Left lung (tissue), 10 donors: ENCODE data around the gene TAS1R2. TPM values are rescaled to one million over a fixed set of nuclear protein-coding genes. Genes with fewer than 3 reads are reported as not detected.

ENCODE experiments used
- ATAC-seq: fragments of 200-7000 bp; cut with Tn5 transposase; one replicate; pipeline ENCODE4 v1.9.1; 2020; ENCODE audit warnings: moderate library complexity
- DNase-seq, 4 donors: peaks; one replicate each; pipeline ENCODE4 v3.0.0-alpha.2; 2013 to 2020
- H3K27ac ChIP-seq, 2 donors: fragments of 200-600 bp; sonication (generic) in 1 of 2; one replicate each; pipeline versions ENCODE4 v1.5.0 to v1.8.0; 2020 to 2021
- H3K27me3 ChIP-seq, 2 donors: fragments of 200-600 bp; sonication (generic) in 1 of 2; one replicate each; pipeline versions ENCODE4 v1.5.0 to v1.8.0; 2020 to 2021
- H3K36me3 ChIP-seq, 2 donors: fragments of 200-600 bp; sonication (generic) in 1 of 2; one replicate each; pipeline versions ENCODE4 v1.5.0 to v1.8.0; 2020 to 2021
- H3K4me1 ChIP-seq, 2 donors: fragments of 200-600 bp; one replicate each; pipeline ENCODE4 v1.8.0; 2021
- H3K4me3 ChIP-seq, 2 donors: fragments of 200-600 bp; sonication (generic) in 1 of 2; one replicate each; pipeline versions ENCODE4 v1.5.0 to v1.8.0; 2020 to 2021; ENCODE audit warnings: mild to moderate bottlenecking in 1 of 2
- H3K9me3 ChIP-seq, 2 donors: fragments of 200-600 bp; sonication (generic) in 1 of 2; one replicate each; pipeline versions ENCODE4 v1.5.0 to v1.8.0; 2020 to 2021
- CTCF ChIP-seq, 2 donors: fragments of 200-600 bp; sonication (generic) in 1 of 2; IDR thresholded peaks; one replicate each; pipeline versions ENCODE4 v1.5.0 to v1.8.0; 2021; ENCODE audit warnings: antibody characterized with exemption in 2 of 2
- intact Hi-C, 2 donors: fragments of 100-400 bp; cut with DNase I; formaldehyde crosslinking; loops; one replicate each; pipeline versions ENCODE4 v1.11.2 to v1.14.2; 2022
- polyA plus RNA-seq, 6 donors: library from polyadenylated mRNA; unstranded; fragments of 120-200 nt; gene quantifications; one replicate each; pipeline ENCODE4 v1.2.1, GENCODE V29; 2013; ENCODE audit not compliant: insufficient read length in 6 of 6
- total RNA-seq, 2 donors: library from RNA; stranded (reverse); fragmentation: NEBNext Ultra II Directional; extraction: Animal tissue kit (Norgen Biotek cat#: 25700); gene quantifications; one replicate each; pipeline ENCODE4 v1.2.1, GENCODE V29; 2021
- donor health status: DM: no; HTN: yes; CAD: no.
- donor health status: DM: no; HTN: no; CAD: no.

Gene TAS1R2
- total and polyA plus RNA-seq, 8 donors, result not detected

DNA sequence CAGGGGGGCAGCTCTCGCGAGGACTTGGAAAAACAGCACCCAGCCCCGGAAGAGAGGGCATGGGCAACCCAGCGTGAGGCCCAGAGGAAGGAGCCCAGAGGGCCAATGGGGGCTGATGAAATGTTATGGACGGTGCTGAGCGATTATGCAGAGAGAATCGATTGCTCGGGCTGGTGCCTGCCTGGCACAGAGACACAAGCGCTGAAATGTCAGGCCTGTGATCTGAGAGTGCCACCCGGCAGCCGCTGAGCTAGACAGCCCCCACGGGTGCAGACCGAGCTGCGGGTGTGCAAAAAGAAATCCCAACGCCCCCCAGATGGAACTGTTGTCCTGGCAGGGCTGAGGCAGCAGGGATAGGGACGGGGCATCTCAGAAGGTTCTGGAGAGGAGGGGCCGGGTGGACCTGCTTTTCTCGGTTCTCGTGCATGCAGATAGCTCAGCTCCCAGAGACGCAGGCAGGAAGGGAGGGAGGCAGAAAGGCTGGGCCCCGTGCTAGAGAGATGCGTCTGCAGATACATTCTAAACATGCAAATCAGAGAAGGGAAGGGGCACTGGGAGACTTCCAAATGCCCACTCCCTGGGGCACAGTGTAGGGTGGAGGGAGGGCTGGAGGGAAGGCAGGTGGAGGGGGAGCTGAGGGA lies 41.5 kb downstream of the TAS1R2 start:
- Histone ChIP-seq H3K27ac (no peak overlapping the region), H3K36me3 (no peaks in the 10 kb centered on the region), H3K4me1 (no peaks in the 10 kb centered on the region), H3K4me3 (no peak overlapping the region), H3K9me3 (no peaks in the 10 kb centered on the region), H3K27me3 (peaks cover 0 to 78% of the 10 kb centered on the region in 2 donors)
- intact Hi-C loops, result no loop called here
- no peak for TF ChIP-seq CTCF (IDR thresholded peaks at IDR 0.05)
- DNase-seq (no peak), ATAC-seq (no peak)

DNA sequence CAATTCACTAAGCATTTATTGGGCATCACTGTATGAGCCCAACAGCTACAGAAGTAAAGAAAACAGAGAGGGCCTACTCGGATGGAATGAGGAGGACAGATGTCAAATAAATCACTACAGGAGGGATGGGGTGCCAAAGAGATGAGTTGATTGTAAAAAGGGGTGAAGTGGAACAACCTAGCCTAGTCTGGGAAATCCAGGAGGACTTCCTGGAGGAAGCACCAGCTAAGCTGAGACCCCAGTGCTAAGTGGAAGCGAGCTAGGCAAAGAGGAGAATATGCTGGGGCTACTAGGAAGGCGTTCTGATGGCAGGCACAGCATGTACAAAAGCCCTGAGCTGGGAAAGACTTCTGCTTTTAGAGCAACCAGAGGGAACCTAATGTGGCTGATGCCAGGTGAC lies 42.1 kb downstream of the TAS1R2 start:
- no peak for DNase-seq
- Histone ChIP-seq H3K36me3 (no peaks in the 10 kb centered on the region), H3K4me3 (no peak overlapping the region), H3K27me3 (peaks cover 0 to 78% of the 10 kb centered on the region in 2 donors), H3K4me1 (no peaks in the 10 kb centered on the region), H3K27ac (no peak overlapping the region), H3K9me3 (no peaks in the 10 kb centered on the region)
- ATAC-seq, result no peak
- intact Hi-C loops, result no loop called here
- TF ChIP-seq CTCF (IDR thresholded peaks at IDR 0.05), result no peak

GRCh38 chr1:18816808-18817207 lies 42.7 kb downstream of the TAS1R2 start:
- ATAC-seq, result no peak
- Histone ChIP-seq H3K4me1 (no peaks in the 10 kb centered on the region), H3K4me3 (no peak overlapping the region), H3K9me3 (no peaks in the 10 kb centered on the region), H3K27ac (no peak overlapping the region), H3K36me3 (no peaks in the 10 kb centered on the region), H3K27me3 (peaks cover 0 to 78% of the 10 kb centered on the region in 2 donors)
- DNase-seq, result no peak
- TF ChIP-seq CTCF (IDR thresholded peaks at IDR 0.05), result no peak
- intact Hi-C loops, result no loop called here

- Histone ChIP-seq H3K4me3 (no peak overlapping the region), H3K4me1 (no peaks in the 10 kb centered on the region), H3K27me3 (peaks cover 0 to 61% of the 10 kb centered on the region in 2 donors), H3K27ac (no peak overlapping the region), H3K36me3 (no peaks in the 10 kb centered on the region), H3K9me3 (no peaks in the 10 kb centered on the region)
- intact Hi-C loops, result no loop called here
- ATAC-seq, result no peak
- TF ChIP-seq CTCF (IDR thresholded peaks at IDR 0.05), result no peak
- DNase-seq, result no peak
These were observed 44.5 kb downstream of the TAS1R2 start for GRCh38 chr1:18814874-18815531.

DNA sequence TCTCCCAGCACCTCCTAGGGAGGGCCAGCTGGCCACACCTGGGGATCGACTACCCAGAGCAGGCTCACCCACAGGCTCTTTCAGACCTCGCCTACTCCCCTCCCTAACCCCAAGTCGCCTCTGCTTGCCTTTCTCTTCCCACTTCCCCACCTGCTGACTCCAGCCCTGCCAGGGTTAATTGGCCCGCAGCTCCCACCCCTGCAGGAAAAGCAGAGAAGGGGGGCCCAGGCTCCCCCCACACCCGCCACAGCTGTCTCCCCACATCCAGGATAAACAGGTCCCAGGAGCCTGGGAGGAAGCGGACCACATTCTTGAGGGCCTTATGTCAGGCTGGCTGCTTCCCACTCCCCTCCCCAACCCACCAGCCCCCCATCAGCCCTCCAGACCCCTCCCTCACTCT lies 45.0 kb downstream of the TAS1R2 start:
- intact Hi-C loops, result no loop called here
- peaks cover 0 to 56% of the 10 kb centered on the region in 2 donors for H3K27me3 ChIP-seq
- no peak overlapping the region for H3K27ac ChIP-seq
- no peaks in the 10 kb centered on the region for H3K9me3 ChIP-seq
- H3K4me1 ChIP-seq, result no peaks in the 10 kb centered on the region
- no peak overlapping the region for H3K4me3 ChIP-seq
- no peaks in the 10 kb centered on the region for H3K36me3 ChIP-seq
- no peak for DNase-seq
- no peak for TF ChIP-seq CTCF (IDR thresholded peaks at IDR 0.05)
- ATAC-seq, result no peak
